Inflammatory macrophage treated with lipopolysaccharide for 1 hour (primary cell): ENCODE results near the gene PDP2.

ENCODE experiments used
- DNase-seq, 2 donors: peaks; one replicate each; pipeline ENCODE4 v3.0.0-alpha.2; 2020 to 2022

PDP2 gene

GRCh38 chr16:66939366-66939765 lies 59.1 kb downstream of the PDP2 start:
- no peak for DNase-seq

- DNase-seq = no peak
These were observed 59.9 kb downstream of the PDP2 start for GRCh38 chr16:66940236-66940635.
